ENCODE measurements around the gene ZNHIT6. TPM values are rescaled to one million over a fixed set of nuclear protein-coding genes. Genes with fewer than 3 reads are reported as not detected.

ZNHIT6 gene
- total RNA-seq, 4 donors from 2014 or later: 5.5 to 21.5 (median 8.1) TPM

- no peaks in the 10 kb centered on the region for H3K4me1 ChIP-seq
- TF ChIP-seq POLR2A (IDR thresholded peaks at IDR 0.05): no peak
- H3K4me3 ChIP-seq: no peak overlapping the region
- H3K27ac ChIP-seq: no peak overlapping the region
- no peaks in the 10 kb centered on the region for H3K9me3 ChIP-seq
- H3K27me3 ChIP-seq: no peaks in the 10 kb centered on the region
- peaks cover 0 to 7% (median 0%) of the 10 kb centered on the region in 3 donors for H3K36me3 ChIP-seq
- DNase-seq: no peak
Measured at GRCh38 chr1:85681087-85681486, 27.1 kb downstream of the ZNHIT6 start.

DNA sequence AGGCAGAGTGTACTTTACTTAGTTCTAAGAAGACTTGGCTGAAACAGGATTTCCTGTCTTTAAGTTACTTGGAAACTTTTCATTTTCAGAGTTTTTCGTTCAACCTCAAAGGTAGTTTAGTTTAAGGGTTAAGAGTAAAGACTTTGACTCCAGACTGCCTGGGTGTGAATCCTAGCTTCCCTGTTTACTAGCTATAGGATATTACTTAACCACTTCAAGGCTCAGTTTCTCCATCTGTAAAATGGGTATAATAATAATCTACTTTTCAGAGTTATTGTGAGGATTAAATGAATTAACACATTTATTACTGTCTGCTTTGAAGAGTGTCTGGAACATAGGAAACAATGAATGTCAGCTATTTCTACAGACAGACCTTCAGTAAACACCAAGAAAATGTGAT, 30.0 kb downstream of the ZNHIT6 start:
- no peak for TF ChIP-seq POLR2A (IDR thresholded peaks at IDR 0.05)
- TF ChIP-seq CTCF (IDR thresholded peaks at IDR 0.05): no peak
- Histone ChIP-seq H3K27ac (no peak overlapping the region), H3K9me3 (no peaks in the 10 kb centered on the region), H3K4me3 (no peak overlapping the region), H3K36me3 (peaks cover 0 to 9% (median 0%) of the 10 kb centered on the region in 3 donors), H3K4me1 (no peaks in the 10 kb centered on the region), H3K27me3 (no peaks in the 10 kb centered on the region)
- no peak for DNase-seq

GRCh38 chr1:85677656-85678055, 30.6 kb downstream of the ZNHIT6 start:
- TF ChIP-seq POLR2A (IDR thresholded peaks at IDR 0.05) (no peak), CTCF (IDR thresholded peaks at IDR 0.05) (no peak)
- peaks cover 0 to 12% (median 0%) of the 10 kb centered on the region in 3 donors for H3K36me3 ChIP-seq
- H3K4me3 ChIP-seq: no peak overlapping the region
- no peak for DNase-seq
- H3K27ac ChIP-seq: no peak overlapping the region
- no peaks in the 10 kb centered on the region for H3K27me3 ChIP-seq
- no peaks in the 10 kb centered on the region for H3K9me3 ChIP-seq
- H3K4me1 ChIP-seq: no peaks in the 10 kb centered on the region

GRCh38 chr1:85672031-85672660, 36.1 kb downstream of the ZNHIT6 start:
- no peak overlapping the region for H3K27ac ChIP-seq
- H3K4me3 ChIP-seq: no peak overlapping the region
- no peak for TF ChIP-seq POLR2A (IDR thresholded peaks at IDR 0.05)
- TF ChIP-seq CTCF (IDR thresholded peaks at IDR 0.05): no peak
- H3K9me3 ChIP-seq: no peaks in the 10 kb centered on the region
- no peaks in the 10 kb centered on the region for H3K4me1 ChIP-seq
- no peak for DNase-seq
- peaks cover 0 to 7% (median 0%) of the 10 kb centered on the region in 3 donors for H3K36me3 ChIP-seq
- H3K27me3 ChIP-seq: no peaks in the 10 kb centered on the region

DNA sequence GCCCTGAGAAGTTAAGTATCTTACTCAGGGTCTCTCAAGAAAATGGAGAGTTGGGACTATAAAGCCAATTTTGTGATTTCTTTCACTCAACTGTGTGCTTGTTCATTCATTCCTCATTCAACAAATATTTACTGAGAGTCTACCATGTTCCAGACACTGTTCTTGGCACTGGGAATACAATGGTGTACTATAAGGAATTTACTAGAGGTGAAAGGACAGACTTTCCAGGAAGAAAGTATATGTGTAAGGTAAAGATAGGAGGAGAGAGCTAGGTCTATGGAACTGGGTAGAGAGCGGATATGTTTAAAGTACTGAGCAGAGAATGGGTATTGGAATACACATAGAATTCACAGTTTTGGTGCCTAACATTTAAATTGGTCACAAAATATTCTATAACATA, 42.3 kb downstream of the ZNHIT6 start:
- no peaks in the 10 kb centered on the region for H3K9me3 ChIP-seq
- DNase-seq: no peak
- no peak for TF ChIP-seq CTCF (IDR thresholded peaks at IDR 0.05)
- no peak for TF ChIP-seq POLR2A (IDR thresholded peaks at IDR 0.05)
- H3K27me3 ChIP-seq: no peaks in the 10 kb centered on the region
- no peaks in the 10 kb centered on the region for H3K36me3 ChIP-seq
- no peak overlapping the region for H3K27ac ChIP-seq
- no peak overlapping the region for H3K4me3 ChIP-seq
- H3K4me1 ChIP-seq: no peaks in the 10 kb centered on the region

DNA sequence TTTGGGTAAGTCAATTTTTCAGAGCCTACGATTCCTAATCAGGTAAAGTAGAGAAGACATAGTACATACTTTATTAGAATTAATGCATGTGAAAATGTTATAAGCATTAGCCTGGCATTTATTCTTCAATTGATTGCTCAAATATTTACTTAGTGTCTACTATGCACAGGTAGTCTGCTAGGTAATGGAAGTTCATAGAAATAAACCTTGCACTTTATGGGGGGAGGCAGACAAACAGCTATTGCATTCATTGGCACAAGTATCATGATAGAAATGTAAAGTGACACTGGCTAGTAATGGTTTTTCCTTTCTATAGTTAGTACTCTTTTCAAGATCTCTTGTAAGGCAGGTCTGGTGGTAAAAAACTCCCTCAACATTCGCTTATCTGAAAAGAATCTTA, 44.9 kb downstream of the ZNHIT6 start:
- no peaks in the 10 kb centered on the region for H3K9me3 ChIP-seq
- no peak overlapping the region for H3K4me3 ChIP-seq
- DNase-seq: no peak
- no peaks in the 10 kb centered on the region for H3K4me1 ChIP-seq
- no peaks in the 10 kb centered on the region for H3K36me3 ChIP-seq
- no peaks in the 10 kb centered on the region for H3K27me3 ChIP-seq
- TF ChIP-seq POLR2A (IDR thresholded peaks at IDR 0.05) (no peak), CTCF (IDR thresholded peaks at IDR 0.05) (no peak)
- H3K27ac ChIP-seq: no peak overlapping the region

Data from Peyer's patch (tissue), 4 donors.